ENCODE results near the gene PTGFRN.

The PTGFRN gene

GRCh38 chr1:117003223-117003875 lies 93.6 kb downstream of the PTGFRN start:
- no peak for DNase-seq

DNA sequence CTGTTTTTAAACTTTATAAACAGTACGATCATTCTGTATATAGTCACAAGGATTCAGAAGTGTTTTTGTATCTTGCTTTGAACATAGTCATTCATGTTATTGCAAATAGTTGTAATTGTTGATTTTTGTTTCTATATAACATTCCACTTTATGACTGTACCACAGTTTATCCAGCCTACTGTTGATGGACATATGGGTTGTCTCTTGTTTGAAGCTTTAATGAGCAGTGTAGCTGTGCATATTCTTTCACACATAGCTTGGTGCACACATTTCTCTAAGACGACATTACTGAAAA lies 98.0 kb downstream of the PTGFRN start:
- DNase-seq: no peak

GRCh38 chr1:117008656-117009055 lies 98.9 kb downstream of the PTGFRN start:
- no peak for DNase-seq

DNA sequence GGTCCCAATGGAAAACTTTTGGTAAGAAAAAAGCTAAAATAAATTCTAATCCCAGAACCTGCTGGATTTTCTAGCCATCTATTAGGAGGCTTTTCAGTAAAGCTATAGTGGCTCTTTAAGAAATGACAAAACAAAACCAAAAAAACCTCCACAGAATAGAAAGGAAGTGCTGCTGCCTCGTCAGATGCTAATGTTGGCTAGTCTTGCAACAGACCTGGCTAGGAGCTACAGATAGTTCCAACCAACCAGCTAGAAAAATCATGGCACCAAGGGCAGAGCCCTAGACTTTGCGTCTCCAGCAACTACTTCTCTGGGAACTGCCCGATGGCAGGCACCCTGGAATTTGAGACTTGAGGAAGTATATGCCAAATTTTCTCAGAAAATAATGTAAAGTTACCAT lies 99.4 kb downstream of the PTGFRN start:
- no peak for DNase-seq

DNA sequence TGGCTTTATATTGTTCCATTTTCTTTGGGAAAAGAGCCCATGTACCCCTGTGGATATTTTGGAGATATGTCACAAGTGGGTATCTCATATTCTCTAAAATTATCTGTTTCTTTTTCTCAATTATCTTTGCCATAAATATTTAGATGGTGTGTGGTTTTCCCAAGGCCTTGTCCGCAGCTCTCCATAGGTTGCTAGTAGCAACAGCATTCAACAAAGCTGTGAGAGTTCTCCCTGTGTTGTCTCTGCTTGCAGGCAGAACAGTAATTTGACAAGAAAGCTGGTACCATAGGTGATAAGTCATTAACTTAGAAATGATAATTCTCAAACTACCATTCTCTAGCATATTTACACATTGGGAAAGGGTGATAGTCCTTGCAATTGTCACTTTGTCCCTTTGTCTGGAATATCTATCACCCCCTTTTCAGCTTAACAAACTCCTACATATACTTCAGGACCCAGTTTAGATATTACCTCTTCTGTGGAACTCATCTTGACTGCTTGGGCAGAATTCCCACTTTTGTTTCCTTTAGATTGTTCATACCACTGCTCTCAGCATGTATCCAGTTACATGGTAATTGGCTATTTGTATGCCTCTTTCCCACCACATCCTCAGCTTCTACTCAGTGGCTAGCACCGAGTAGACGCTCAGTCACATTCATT lies 100.7 kb downstream of the PTGFRN start:
- no peak for DNase-seq

DNA sequence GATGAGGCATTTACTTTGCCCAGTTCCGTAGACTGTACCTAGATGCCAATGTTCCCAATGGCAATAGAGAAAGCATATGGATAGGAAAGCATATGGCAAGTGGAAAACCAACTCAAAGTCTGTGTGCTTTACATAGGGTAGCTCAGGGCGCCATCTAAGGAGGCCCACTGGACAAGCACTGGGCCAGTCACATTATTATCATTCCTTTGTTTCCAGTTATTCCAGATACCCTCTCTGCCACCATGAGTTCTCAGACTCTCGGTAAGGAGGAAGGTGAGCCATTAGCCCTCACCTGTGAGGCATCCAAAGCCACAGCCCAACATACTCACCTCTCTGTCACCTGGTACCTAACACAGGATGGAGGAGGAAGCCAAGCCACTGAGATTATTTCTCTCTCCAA lies 101.6 kb downstream of the PTGFRN start:
- no peak for DNase-seq

DNA sequence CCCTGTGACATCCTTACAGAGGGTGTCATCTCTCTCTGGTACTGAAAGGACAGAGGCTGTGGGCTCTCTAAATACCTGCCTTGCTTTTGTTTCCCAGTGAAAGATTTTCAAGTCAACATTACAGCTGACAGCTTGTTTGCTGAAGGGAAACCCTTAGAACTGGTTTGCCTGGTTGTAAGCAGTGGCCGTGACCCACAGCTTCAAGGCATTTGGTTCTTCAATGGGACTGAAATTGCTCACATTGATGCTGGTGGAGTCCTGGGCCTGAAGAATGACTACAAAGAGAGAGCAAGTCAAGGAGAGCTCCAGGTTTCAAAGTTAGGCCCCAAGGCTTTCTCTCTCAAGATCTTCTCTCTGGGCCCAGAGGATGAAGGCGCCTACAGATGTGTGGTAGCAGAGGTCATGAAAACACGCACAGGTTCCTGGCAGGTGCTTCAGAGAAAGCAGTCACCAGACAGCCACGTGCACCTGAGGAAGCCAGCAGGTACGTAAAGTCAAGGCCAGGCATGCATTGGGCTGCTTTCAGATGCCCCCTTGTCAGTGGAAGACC lies 103.7 kb downstream of the PTGFRN start:
- DNase-seq: no peak

DNA sequence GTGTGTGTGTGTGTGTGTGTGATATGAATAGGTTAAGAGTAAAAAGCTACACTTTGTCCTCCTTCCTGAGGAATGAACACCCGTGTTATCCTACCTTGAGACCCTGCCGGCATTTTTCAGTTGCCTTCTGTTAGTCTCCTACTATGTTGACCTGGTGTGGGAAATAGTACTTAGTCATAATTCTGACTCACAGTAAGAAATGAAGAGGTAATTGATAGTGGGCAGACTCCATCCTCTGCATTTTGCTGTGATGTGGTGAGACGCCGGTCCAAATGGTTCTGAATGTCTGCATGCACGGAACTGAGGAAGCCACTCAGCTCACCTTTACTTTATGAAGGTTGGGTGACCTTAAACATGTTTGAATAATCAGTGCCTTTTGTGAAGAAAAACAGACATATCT lies 104.5 kb downstream of the PTGFRN start:
- DNase-seq: no peak

- DNase-seq: no peak
Measured at GRCh38 chr1:117015724-117016123, 106.0 kb downstream of the PTGFRN start.

GRCh38 chr1:117017062-117017461 lies 107.3 kb downstream of the PTGFRN start:
- DNase-seq: no peak

- no peak for DNase-seq
Measured at GRCh38 chr1:117017648-117018047, 107.9 kb downstream of the PTGFRN start.

- peak; percentile 33 for DNase-seq
Measured at GRCh38 chr1:117020526-117021156, 110.9 kb downstream of the PTGFRN start.

DNA sequence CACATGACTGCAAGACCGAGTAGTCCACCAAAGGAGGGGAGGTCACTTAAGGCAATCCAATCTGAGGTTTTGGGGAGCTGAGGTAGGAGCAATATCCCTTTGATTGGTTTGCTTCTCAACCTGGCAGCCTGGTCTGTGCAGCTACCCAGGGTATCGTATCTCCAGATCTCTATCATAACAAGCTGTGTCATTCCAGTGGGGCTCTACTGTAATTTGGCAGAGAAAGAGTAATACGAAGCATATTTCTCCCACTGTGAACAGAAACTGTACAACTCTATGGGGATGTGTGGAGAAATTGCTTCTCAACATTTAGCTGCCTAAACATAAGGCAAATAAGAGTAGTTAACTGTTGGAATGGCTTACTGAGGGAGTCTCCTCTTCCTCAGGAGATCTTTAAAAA lies 112.4 kb downstream of the PTGFRN start:
- no peak for DNase-seq

- no peak for DNase-seq
Measured at GRCh38 chr1:117025568-117025967, 115.9 kb downstream of the PTGFRN start.

- DNase-seq: no peak
Measured at GRCh38 chr1:117026361-117026760, 116.6 kb downstream of the PTGFRN start.

DNA sequence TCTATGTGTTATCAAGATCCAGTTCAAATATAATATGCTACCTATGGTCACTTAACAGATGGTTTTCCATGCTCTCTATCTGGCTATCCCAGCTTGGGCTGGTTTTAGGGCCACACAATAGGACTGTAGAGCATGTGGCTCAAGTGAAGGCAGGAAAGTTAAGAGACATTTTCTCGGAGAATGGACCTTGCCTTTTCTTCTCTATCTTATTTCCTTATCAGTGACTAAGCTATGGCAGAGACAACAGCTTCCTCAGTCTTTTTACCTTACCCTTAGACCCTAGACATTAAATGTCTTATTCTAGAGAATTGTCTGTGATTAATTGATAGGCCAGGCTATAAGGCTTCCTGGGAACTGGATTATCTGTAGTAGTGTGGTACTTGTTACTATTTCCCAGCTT lies 120.0 kb downstream of the PTGFRN start:
- no peak for DNase-seq

DNA sequence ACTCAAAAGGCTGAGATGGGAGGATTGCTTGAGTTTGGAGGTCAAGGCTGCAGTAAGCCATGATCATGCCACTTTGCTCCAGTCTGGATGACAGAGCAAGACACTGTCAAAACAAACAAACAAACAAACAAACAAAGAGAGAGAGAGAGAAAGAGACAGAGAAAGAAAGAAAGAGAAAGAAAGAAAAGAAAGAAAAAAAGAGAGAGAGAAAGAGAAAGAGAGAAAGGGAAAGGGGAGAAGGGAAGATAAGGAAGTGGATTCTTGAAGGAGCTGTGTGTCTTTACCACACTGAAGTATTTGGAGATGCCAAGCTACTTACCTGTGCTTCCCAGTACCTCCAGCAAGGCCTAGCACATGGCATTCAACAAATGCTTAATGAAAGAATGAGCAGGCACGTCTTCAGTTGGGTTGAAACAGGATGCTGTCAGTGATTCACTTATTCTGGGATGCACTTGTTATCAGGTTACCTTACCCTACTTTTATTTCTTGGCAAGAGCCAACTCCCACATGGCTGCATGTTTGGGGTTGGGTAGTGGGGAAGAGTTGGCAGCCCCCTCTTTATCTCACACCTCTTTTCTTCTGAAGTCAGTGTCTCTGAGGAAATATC lies 120.7 kb downstream of the PTGFRN start:
- no peak for DNase-seq

- DNase-seq: no peak
Measured at GRCh38 chr1:117032266-117032665, 122.5 kb downstream of the PTGFRN start.

- DNase-seq: no peak
Measured at GRCh38 chr1:117032681-117033539, 123.2 kb downstream of the PTGFRN start.

- no peak for DNase-seq
Measured at GRCh38 chr1:117033772-117034171, 124.1 kb downstream of the PTGFRN start.

- DNase-seq: no peak
Measured at GRCh38 chr1:117034791-117035290, 125.1 kb downstream of the PTGFRN start.

GRCh38 chr1:117036018-117036461 lies 126.3 kb downstream of the PTGFRN start:
- DNase-seq: no peak

- DNase-seq: no peak
Measured at GRCh38 chr1:117037802-117038201, 128.1 kb downstream of the PTGFRN start.

All from midbrain (tissue), 1 donor.